MCF 10A (cell line): ENCODE results near the gene CES3. TPM values are rescaled to one million over a fixed set of nuclear protein-coding genes. Genes with fewer than 3 reads are reported as not detected.
"Not testable (repeated sequence)": the region's sequence is repeated elsewhere in the genome, so short reads cannot be mapped to it uniquely, and the experiment has no call there.

Experiments used
- BruUV-seq: library from RNA; stranded (reverse); fragments of 400-500 nt; replicated peaks from 2 replicates; lab custom pipeline; 2021; lab: Mats Ljungman, UMichigan
- CTCF ChIA-PET: fragments of 300-600 bp; sonication (Branson Sonifier 250); formaldehyde crosslinking; extraction: SDS; loops from one replicate; lab custom pipeline; 2021; ENCODE audit warnings: antibody characterized with exemption, inconsistent platforms; lab: Yijun Ruan, JAX
- POLR2A ChIA-PET: fragments of 300-600, 350-650 bp; sonication (Branson Sonifier 250); formaldehyde crosslinking; extraction: SDS; loops from one replicate; lab custom pipeline; 2020; ENCODE audit warnings: antibody characterized with exemption, inconsistent platforms; lab: Yijun Ruan, JAX
- DNase-seq: peaks from one replicate; pipeline ENCODE4 v3.0.0-alpha.2; 2018; ENCODE audit not compliant: unreplicated experiment
- H3K27ac Mint-ChIP-seq: one replicate; pipeline ENCODE4 v1.8.0; 2022; ENCODE audit warnings: mild to moderate bottlenecking, low read depth, mixed read lengths; ENCODE audit not compliant: unreplicated experiment
- H3K27me3 Mint-ChIP-seq: one replicate; pipeline ENCODE4 v1.8.0; 2022; ENCODE audit warnings: mixed read lengths; ENCODE audit not compliant: insufficient read depth, unreplicated experiment
- H3K36me3 Mint-ChIP-seq: one replicate; pipeline ENCODE4 v1.8.0; 2022; ENCODE audit warnings: mild to moderate bottlenecking, moderate library complexity, mixed read lengths; ENCODE audit not compliant: insufficient read depth, unreplicated experiment
- H3K4me1 Mint-ChIP-seq: one replicate; pipeline ENCODE4 v1.8.0; 2022; ENCODE audit warnings: mixed read lengths; ENCODE audit not compliant: insufficient read depth, unreplicated experiment
- H3K4me3 Mint-ChIP-seq: one replicate; pipeline ENCODE4 v1.8.0; 2022; ENCODE audit warnings: mild to moderate bottlenecking, moderate library complexity, mixed read lengths; ENCODE audit not compliant: unreplicated experiment
- H3K9me3 Mint-ChIP-seq: one replicate; pipeline ENCODE4 v1.8.0; 2022; ENCODE audit warnings: mixed read lengths; ENCODE audit not compliant: unreplicated experiment
- CTCF ChIP-seq: fragments of 200-600 bp; IDR thresholded peaks from one replicate; pipeline ENCODE4 v1.8.0; 2022; ENCODE audit warnings: antibody characterized with exemption, mild to moderate bottlenecking; ENCODE audit not compliant: unreplicated experiment
- intact Hi-C: fragments of 100-400 bp; cut with micrococcal nuclease; formaldehyde crosslinking; loops from 2 replicates; pipeline ENCODE4 v1.14.1; 2022
- total RNA-seq: library from RNA; stranded (reverse); gene quantifications from 2 replicates; pipeline ENCODE4 v1.2.3, GENCODE V29; 2022

CES3 gene
- total RNA-seq, 1 experiment from 2014 or later = 0.65 TPM

DNA sequence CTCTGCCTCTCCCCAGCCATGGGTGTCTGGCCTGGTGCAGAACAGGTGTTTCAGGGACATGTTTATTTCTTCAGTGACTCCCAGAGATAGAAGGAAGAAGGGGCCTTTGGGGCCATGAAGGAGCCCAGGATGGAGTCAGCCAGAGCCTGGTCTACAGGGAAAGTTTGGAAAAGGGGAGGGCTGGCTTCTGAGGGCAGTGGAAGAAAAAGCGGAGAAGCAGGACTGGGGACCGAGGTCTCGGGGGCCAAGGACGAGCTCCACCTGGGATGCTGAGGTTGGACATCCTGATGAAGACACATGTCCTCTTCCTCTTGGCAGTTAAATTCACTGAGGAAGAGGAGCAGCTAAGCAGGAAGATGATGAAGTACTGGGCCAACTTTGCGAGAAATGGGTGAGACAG, 18.1 kb upstream of the CES3 start:
- H3K36me3 Mint-ChIP-seq = peaks cover 37% of the 10 kb centered on the region
- H3K9me3 Mint-ChIP-seq = no peaks in the 10 kb centered on the region
- no peak overlapping the region for H3K27ac Mint-ChIP-seq
- intact Hi-C loops = no loop called here
- BruUV-seq = no TSS peak
- CTCF ChIA-PET = interaction anchor here (1.9 to 7.0 kb wide), 2 partner anchors 10 to 48 kb away, joined by 4 to 66 read pairs; no protein-coding TSS in a partner anchor
- POLR2A ChIA-PET = interaction anchor here (0.6 to 0.9 kb wide), 2 partner anchors 48 to 236 kb away, joined by 3 read pairs; no protein-coding TSS in a partner anchor
- H3K4me3 Mint-ChIP-seq = no peak overlapping the region
- no peaks in the 10 kb centered on the region for H3K27me3 Mint-ChIP-seq
- DNase-seq = no peak
- H3K4me1 Mint-ChIP-seq = peaks cover 5% of the 10 kb centered on the region
- TF ChIP-seq CTCF = no peak

GRCh38 chr16:66943426-66944053, 17.5 kb upstream of the CES3 start:
- no TSS peak for BruUV-seq
- intact Hi-C loops = no loop called here
- ChIA-PET CTCF (interaction anchor here (0.6 to 7.0 kb wide), 5 partner anchors 15 to 520 kb away, joined by 3 to 66 read pairs (median 5); partner anchors contain the start of gene ELMO3), POLR2A (interaction anchor here (0.6 to 1.2 kb wide), 5 partner anchors 8 to 716 kb away, joined by 3 to 4 read pairs (median 3); partner anchors contain the start of genes ACD and CIAO2B)
- no peaks in the 10 kb centered on the region for H3K9me3 Mint-ChIP-seq
- H3K4me1 Mint-ChIP-seq = peaks cover 10% of the 10 kb centered on the region
- no peak for TF ChIP-seq CTCF
- H3K27me3 Mint-ChIP-seq = no peaks in the 10 kb centered on the region
- H3K27ac Mint-ChIP-seq = no peak overlapping the region
- peaks cover 37% of the 10 kb centered on the region for H3K36me3 Mint-ChIP-seq
- no peak overlapping the region for H3K4me3 Mint-ChIP-seq
- DNase-seq = no peak

DNA sequence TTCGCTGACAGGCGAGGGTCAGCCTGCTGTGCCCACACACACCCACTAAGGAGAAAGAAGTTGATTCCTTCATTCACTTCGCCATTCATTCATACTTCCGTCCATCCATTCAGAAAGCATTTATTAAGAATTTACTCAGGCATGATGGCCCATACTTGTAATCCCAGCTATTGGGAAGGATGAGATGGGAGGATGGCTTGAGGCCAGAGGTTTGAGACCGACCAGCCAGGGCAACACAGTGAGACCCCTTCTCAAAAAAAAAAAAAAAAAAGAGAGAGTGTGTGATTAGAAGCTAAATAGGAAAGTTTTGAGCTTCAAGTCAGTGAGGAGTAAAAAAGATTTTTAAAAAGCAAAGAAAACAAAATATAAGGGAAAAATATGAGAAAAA, 17.0 kb upstream of the CES3 start:
- BruUV-seq = no TSS peak
- ChIA-PET POLR2A (interaction anchor here (0.6 to 1.2 kb wide), 5 partner anchors 8 to 716 kb away, joined by 3 to 5 read pairs (median 3); partner anchors contain the start of genes ACD and CIAO2B), CTCF (interaction anchor here (0.6 to 7.0 kb wide), 8 partner anchors 16 to 1352 kb away, joined by 3 to 66 read pairs (median 4); partner anchors contain the start of gene ELMO3)
- Mint-ChIP-seq H3K27me3 (no peaks in the 10 kb centered on the region), H3K4me1 (peaks cover 11% of the 10 kb centered on the region), H3K4me3 (no peak overlapping the region), H3K36me3 (peaks cover 34% of the 10 kb centered on the region), H3K9me3 (no peaks in the 10 kb centered on the region), H3K27ac (no peak overlapping the region)
- intact Hi-C loops = no loop called here
- no peak for TF ChIP-seq CTCF
- DNase-seq = no peak

GRCh38 chr16:66944971-66945370, 16.1 kb upstream of the CES3 start:
- H3K36me3 Mint-ChIP-seq = peaks cover 27% of the 10 kb centered on the region
- H3K27me3 Mint-ChIP-seq, H3K4me3 Mint-ChIP-seq, H3K27ac Mint-ChIP-seq, BruUV-seq, intact Hi-C loops, H3K9me3 Mint-ChIP-seq, DNase-seq: not testable (repeated sequence)
- ChIA-PET POLR2A (interaction anchor here (1.0 to 3.0 kb wide), 3 partner anchors 9 to 49 kb away, joined by 4 to 20 read pairs (median 5); no protein-coding TSS in a partner anchor), CTCF (interaction anchor here (0.7 to 7.0 kb wide), 4 partner anchors 9 to 254 kb away, joined by 3 to 66 read pairs (median 5); partner anchors contain the start of gene ELMO3)
- H3K4me1 Mint-ChIP-seq = peaks cover 16% of the 10 kb centered on the region
